ENCODE data around the gene SERINC5.

GRCh38 chr5:80191397-80191796, 64.5 kb downstream of the SERINC5 start:
- TF ChIP-seq CTCF (IDR thresholded peaks at IDR 0.05) (no peak), POLR2A (IDR thresholded peaks at IDR 0.05) (no peak)

Measured in adrenal gland (tissue), 5 donors.